Measurements from ENCODE around the gene CR1L. TPM values are rescaled to one million over a fixed set of nuclear protein-coding genes. Genes with fewer than 3 reads are reported as not detected.
"Not testable (repeated sequence)": the region's sequence is repeated elsewhere in the genome, so short reads cannot be mapped to it uniquely, and the experiment has no call there.

Gene CR1L
- not detected for total RNA-seq

- FAIRE-seq (no peak), DNase-seq (ENCODE audit: low spot score in 2 of 2) (peak; percentile 57 to 77)
Observed at GRCh38 chr1:207644852-207645634, at the start of gene CR1L. Gene CR1L, plus strand, starts transcription at chr1:207645133. Its CDS starts 101 bp downstream, at chr1:207645234.

GRCh38 chr1:207603777-207604176 lies 41.2 kb upstream of the CR1L start:
- DNase-seq (ENCODE audit: low spot score in 2 of 2), result no peak
- no peak for FAIRE-seq

- FAIRE-seq (no peak), DNase-seq (ENCODE audit: low spot score in 2 of 2) (no peak)
Observed at GRCh38 chr1:207605444-207606361, 39.2 kb upstream of the CR1L start.

GRCh38 chr1:207606362-207606755 lies 38.6 kb upstream of the CR1L start:
- FAIRE-seq, result no peak

GRCh38 chr1:207612762-207613161 lies 32.2 kb upstream of the CR1L start:
- DNase-seq (ENCODE audit: low spot score in 2 of 2) (no peak), FAIRE-seq (no peak)

More at GRCh38 chr1:207606362-207606755, 38.6 kb upstream of the CR1L start:
- no peak for DNase-seq (ENCODE audit: low spot score in 2 of 2)

- DNase-seq (ENCODE audit: low spot score in 2 of 2) (peak in 1 of 2 donors; percentile 29), FAIRE-seq (no peak)
Observed at GRCh38 chr1:207619871-207620542, 24.9 kb upstream of the CR1L start.

GRCh38 chr1:207620543-207620893 lies 24.4 kb upstream of the CR1L start:
- DNase-seq (ENCODE audit: low spot score in 2 of 2), result no peak
- FAIRE-seq, result no peak

- not testable (repeated sequence) for FAIRE-seq; DNase-seq (ENCODE audit: low spot score in 2 of 2)
Observed at GRCh38 chr1:207625504-207626071, 19.3 kb upstream of the CR1L start.

GRCh38 chr1:207626972-207627337 lies 18.0 kb upstream of the CR1L start:
- DNase-seq (ENCODE audit: low spot score in 2 of 2) (no peak), FAIRE-seq (no peak)

- DNase-seq (ENCODE audit: low spot score in 2 of 2) (no peak), FAIRE-seq (no peak)
Observed at GRCh38 chr1:207627496-207627895, 17.4 kb upstream of the CR1L start.

- DNase-seq (ENCODE audit: low spot score in 2 of 2), result no peak
- no peak for FAIRE-seq
Observed at GRCh38 chr1:207628776-207629175, 16.2 kb upstream of the CR1L start.

- DNase-seq (ENCODE audit: low spot score in 2 of 2) (no peak), FAIRE-seq (no peak)
Observed at GRCh38 chr1:207631137-207631536, 13.8 kb upstream of the CR1L start.

- no peak for DNase-seq (ENCODE audit: low spot score in 2 of 2)
- FAIRE-seq, result no peak
Observed at GRCh38 chr1:207633226-207633625, 11.7 kb upstream of the CR1L start.

GRCh38 chr1:207633699-207634289 lies 11.1 kb upstream of the CR1L start:
- DNase-seq (ENCODE audit: low spot score in 2 of 2); FAIRE-seq: not testable (repeated sequence)

GRCh38 chr1:207634293-207634692 lies 10.6 kb upstream of the CR1L start:
- FAIRE-seq; DNase-seq (ENCODE audit: low spot score in 2 of 2): not testable (repeated sequence)

GRCh38 chr1:207635569-207636186 lies 9.3 kb upstream of the CR1L start:
- not testable (repeated sequence) for FAIRE-seq; DNase-seq (ENCODE audit: low spot score in 2 of 2)

- not testable (repeated sequence) for DNase-seq (ENCODE audit: low spot score in 2 of 2); FAIRE-seq
Observed at GRCh38 chr1:207638487-207639145, 6.3 kb upstream of the CR1L start.

- not testable (repeated sequence) for FAIRE-seq; DNase-seq (ENCODE audit: low spot score in 2 of 2)
Observed at GRCh38 chr1:207639362-207639761, 5.6 kb upstream of the CR1L start.
